CD4-positive, alpha-beta T cell treated with Interleukin-17A for 4 hours (primary cell): ENCODE results near the gene CTBP1.

Experiments
- DNase-seq: peaks from one replicate; pipeline ENCODE4 v3.0.0-alpha.2; 2020; ENCODE audit warnings: mixed read lengths

Gene CTBP1

GRCh38 chr4:1279253-1279652, 30.3 kb upstream of the CTBP1 start:
- no peak for DNase-seq

- no peak for DNase-seq
Observed at GRCh38 chr4:1277667-1278665, 29.0 kb upstream of the CTBP1 start.

- DNase-seq, result no peak
Observed at GRCh38 chr4:1276984-1277383, 28.1 kb upstream of the CTBP1 start.

- no peak for DNase-seq
Observed at GRCh38 chr4:1274871-1275270, 25.9 kb upstream of the CTBP1 start.

GRCh38 chr4:1271686-1272085, 22.8 kb upstream of the CTBP1 start:
- no peak for DNase-seq

GRCh38 chr4:1269209-1269608, 20.3 kb upstream of the CTBP1 start:
- no peak for DNase-seq

- DNase-seq, result no peak
Observed at GRCh38 chr4:1266881-1267763, 18.2 kb upstream of the CTBP1 start.

GRCh38 chr4:1265351-1265750, 16.4 kb upstream of the CTBP1 start:
- no peak for DNase-seq

GRCh38 chr4:1264942-1265341, 16.0 kb upstream of the CTBP1 start:
- DNase-seq, result no peak

- DNase-seq, result no peak
Observed at GRCh38 chr4:1261107-1261928, 12.4 kb upstream of the CTBP1 start.

- DNase-seq, result no peak
Observed at GRCh38 chr4:1260418-1261106, 11.6 kb upstream of the CTBP1 start.

GRCh38 chr4:1259966-1260365, 11.0 kb upstream of the CTBP1 start:
- no peak for DNase-seq

GRCh38 chr4:1258457-1258856, 9.5 kb upstream of the CTBP1 start:
- DNase-seq, result no peak

GRCh38 chr4:1255699-1256098, 6.8 kb upstream of the CTBP1 start:
- DNase-seq, result no peak

- DNase-seq, result no peak
Observed at GRCh38 chr4:1255151-1255550, 6.2 kb upstream of the CTBP1 start.

- DNase-seq, result peak; percentile 40
Observed at GRCh38 chr4:1253831-1254230, 4.9 kb upstream of the CTBP1 start.

GRCh38 chr4:1252928-1253492, 4.1 kb upstream of the CTBP1 start:
- DNase-seq, result no peak

GRCh38 chr4:1251773-1252066, 2.8 kb upstream of the CTBP1 start:
- DNase-seq, result no peak

GRCh38 chr4:1250921-1251772, 2.2 kb upstream of the CTBP1 start:
- no peak for DNase-seq

- DNase-seq, result no peak
Observed at GRCh38 chr4:1250527-1250812, 1.5 kb upstream of the CTBP1 start.
